ENCODE data around the gene DNAH7. TPM values are rescaled to one million over a fixed set of nuclear protein-coding genes. Genes with fewer than 3 reads are reported as not detected.

DNAH7 gene
- total and polyA plus RNA-seq, 2 experiments from 2014 or later: 0.35 to 1.1 TPM

DNA sequence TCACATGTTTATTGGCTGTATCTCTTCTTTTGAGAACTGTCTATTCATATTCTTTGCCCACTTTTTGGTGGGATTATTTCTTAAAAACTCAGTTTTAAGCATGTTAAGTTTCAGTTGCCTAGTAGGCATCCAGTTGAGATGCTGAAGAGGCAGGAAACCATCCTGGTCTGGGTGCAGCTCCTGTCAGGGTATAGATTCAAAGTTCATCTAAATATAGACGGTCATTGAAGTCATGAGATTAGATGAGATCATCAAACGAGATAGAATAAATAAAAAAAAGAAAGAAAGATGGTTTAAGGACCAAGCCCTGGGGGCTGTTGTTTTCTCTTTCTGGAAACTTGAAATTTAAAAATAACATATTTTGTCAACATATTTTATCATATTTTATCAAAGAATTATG lies 9.2 kb upstream of the DNAH7 start:
- TF ChIP-seq STAT1 (IDR thresholded peaks at IDR 0.05; ENCODE audit: unreplicated experiment) (no peak), CREB1 (CRISPR knock-in tag; IDR thresholded peaks at IDR 0.05; ENCODE audit: low read depth) (no peak), EZH2phosphoT487 (IDR thresholded peaks at IDR 0.05; ENCODE audit: unreplicated experiment) (no peak), POLR2AphosphoS5 (IDR thresholded peaks at IDR 0.05; ENCODE audit: low read depth) (no peak), EZH2 (IDR thresholded peaks at IDR 0.05; ENCODE audit: low read depth, unreplicated experiment) (no peak), REST (IDR thresholded peaks at IDR 0.05; ENCODE audit: unreplicated experiment) (no peak), NANOG (IDR thresholded peaks at IDR 0.05; ENCODE audit: borderline replicate concordance) (no peak), ZNF331 (CRISPR knock-in tag; IDR thresholded peaks at IDR 0.05; ENCODE audit: low read depth) (no peak), JUNB (IDR thresholded peaks at IDR 0.05; ENCODE audit: unreplicated experiment) (no peak), ETS1 (IDR thresholded peaks at IDR 0.05) (no peak), ZNF114 (CRISPR knock-in tag; IDR thresholded peaks at IDR 0.05) (no peak)
- TF ChIP-seq, protein P1, sequence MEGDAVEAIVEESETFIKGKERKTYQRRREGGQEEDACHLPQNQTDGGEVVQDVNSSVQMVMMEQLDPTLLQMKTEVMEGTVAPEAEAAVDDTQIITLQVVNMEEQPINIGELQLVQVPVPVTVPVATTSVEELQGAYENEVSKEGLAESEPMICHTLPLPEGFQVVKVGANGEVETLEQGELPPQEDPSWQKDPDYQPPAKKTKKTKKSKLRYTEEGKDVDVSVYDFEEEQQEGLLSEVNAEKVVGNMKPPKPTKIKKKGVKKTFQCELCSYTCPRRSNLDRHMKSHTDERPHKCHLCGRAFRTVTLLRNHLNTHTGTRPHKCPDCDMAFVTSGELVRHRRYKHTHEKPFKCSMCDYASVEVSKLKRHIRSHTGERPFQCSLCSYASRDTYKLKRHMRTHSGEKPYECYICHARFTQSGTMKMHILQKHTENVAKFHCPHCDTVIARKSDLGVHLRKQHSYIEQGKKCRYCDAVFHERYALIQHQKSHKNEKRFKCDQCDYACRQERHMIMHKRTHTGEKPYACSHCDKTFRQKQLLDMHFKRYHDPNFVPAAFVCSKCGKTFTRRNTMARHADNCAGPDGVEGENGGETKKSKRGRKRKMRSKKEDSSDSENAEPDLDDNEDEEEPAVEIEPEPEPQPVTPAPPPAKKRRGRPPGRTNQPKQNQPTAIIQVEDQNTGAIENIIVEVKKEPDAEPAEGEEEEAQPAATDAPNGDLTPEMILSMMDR (conservative IDR thresholded peaks at IDR 0.05; ENCODE audit: low read depth in 2 of 2): no peak
- TF ChIP-seq, protein P2, sequence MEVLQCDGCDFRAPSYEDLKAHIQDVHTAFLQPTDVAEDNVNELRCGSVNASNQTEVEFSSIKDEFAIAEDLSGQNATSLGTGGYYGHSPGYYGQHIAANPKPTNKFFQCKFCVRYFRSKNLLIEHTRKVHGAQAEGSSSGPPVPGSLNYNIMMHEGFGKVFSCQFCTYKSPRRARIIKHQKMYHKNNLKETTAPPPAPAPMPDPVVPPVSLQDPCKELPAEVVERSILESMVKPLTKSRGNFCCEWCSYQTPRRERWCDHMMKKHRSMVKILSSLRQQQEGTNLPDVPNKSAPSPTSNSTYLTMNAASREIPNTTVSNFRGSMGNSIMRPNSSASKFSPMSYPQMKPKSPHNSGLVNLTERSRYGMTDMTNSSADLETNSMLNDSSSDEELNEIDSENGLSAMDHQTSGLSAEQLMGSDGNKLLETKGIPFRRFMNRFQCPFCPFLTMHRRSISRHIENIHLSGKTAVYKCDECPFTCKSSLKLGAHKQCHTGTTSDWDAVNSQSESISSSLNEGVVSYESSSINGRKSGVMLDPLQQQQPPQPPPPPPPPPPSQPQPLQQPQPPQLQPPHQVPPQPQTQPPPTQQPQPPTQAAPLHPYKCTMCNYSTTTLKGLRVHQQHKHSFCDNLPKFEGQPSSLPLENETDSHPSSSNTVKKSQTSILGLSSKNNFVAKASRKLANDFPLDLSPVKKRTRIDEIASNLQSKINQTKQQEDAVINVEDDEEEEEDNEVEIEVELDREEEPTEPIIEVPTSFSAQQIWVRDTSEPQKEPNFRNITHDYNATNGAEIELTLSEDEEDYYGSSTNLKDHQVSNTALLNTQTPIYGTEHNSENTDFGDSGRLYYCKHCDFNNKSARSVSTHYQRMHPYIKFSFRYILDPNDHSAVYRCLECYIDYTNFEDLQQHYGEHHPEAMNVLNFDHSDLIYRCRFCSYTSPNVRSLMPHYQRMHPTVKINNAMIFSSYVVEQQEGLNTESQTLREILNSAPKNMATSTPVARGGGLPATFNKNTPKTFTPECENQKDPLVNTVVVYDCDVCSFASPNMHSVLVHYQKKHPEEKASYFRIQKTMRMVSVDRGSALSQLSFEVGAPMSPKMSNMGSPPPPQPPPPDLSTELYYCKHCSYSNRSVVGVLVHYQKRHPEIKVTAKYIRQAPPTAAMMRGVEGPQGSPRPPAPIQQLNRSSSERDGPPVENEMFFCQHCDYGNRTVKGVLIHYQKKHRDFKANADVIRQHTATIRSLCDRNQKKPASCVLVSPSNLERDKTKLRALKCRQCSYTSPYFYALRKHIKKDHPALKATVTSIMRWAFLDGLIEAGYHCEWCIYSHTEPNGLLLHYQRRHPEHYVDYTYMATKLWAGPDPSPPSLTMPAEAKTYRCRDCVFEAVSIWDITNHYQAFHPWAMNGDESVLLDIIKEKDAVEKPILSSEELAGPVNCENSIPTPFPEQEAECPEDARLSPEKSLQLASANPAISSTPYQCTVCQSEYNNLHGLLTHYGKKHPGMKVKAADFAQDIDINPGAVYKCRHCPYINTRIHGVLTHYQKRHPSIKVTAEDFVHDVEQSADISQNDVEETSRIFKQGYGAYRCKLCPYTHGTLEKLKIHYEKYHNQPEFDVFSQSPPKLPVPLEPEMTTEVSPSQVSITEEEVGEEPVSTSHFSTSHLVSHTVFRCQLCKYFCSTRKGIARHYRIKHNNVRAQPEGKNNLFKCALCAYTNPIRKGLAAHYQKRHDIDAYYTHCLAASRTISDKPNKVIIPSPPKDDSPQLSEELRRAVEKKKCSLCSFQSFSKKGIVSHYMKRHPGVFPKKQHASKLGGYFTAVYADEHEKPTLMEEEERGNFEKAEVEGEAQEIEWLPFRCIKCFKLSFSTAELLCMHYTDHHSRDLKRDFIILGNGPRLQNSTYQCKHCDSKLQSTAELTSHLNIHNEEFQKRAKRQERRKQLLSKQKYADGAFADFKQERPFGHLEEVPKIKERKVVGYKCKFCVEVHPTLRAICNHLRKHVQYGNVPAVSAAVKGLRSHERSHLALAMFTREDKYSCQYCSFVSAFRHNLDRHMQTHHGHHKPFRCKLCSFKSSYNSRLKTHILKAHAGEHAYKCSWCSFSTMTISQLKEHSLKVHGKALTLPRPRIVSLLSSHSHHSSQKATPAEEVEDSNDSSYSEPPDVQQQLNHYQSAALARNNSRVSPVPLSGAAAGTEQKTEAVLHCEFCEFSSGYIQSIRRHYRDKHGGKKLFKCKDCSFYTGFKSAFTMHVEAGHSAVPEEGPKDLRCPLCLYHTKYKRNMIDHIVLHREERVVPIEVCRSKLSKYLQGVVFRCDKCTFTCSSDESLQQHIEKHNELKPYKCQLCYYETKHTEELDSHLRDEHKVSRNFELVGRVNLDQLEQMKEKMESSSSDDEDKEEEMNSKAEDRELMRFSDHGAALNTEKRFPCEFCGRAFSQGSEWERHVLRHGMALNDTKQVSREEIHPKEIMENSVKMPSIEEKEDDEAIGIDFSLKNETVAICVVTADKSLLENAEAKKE (CRISPR knock-in tag; IDR thresholded peaks at IDR 0.05): no peak
- no peak overlapping the region for H3K4me2 ChIP-seq

More for the DNA sequence above, 9.2 kb upstream of the DNAH7 start:
- no peak overlapping the region for H3K27ac Mint-ChIP-seq
- Histone ChIP-seq H3K36me3 (ENCODE audit: insufficient read depth) (no peaks in the 10 kb centered on the region), H3K4me3 (no peak overlapping the region), H3K27me3 (ENCODE audit: insufficient read depth) (no peaks in the 10 kb centered on the region), H3K27ac (ENCODE audit: low read depth) (no peak overlapping the region), H3K79me2 (replicated peaks; ENCODE audit: insufficient read depth) (no peaks in the 10 kb centered on the region), H3K4me1 (ENCODE audit: insufficient read depth) (no peaks in the 10 kb centered on the region), H3K9me2 (ENCODE audit: insufficient read depth) (no peaks in the 10 kb centered on the region), H3F3A (replicated peaks; ENCODE audit: low read depth) (no peaks in the 10 kb centered on the region), H2AFZ (no peak overlapping the region), H4K20me1 (replicated peaks; ENCODE audit: insufficient read depth) (no peaks in the 10 kb centered on the region)
- ATAC-seq (no peak), DNase-seq (ENCODE audit: low spot score) (no peak)
- peaks cover 11% of the 10 kb centered on the region for H3K9me3 Mint-ChIP-seq
- H3K4me3 Mint-ChIP-seq: no peak overlapping the region
- H3K4me1 Mint-ChIP-seq: peaks cover 9% of the 10 kb centered on the region; the same call in 1 of the 3 replicates
- peaks cover 9% of the 10 kb centered on the region for H3K36me3 Mint-ChIP-seq (ENCODE audit: low read depth)
- peaks cover 1% of the 10 kb centered on the region for H3K27me3 Mint-ChIP-seq (ENCODE audit: insufficient read depth, low read depth, poor library complexity)
